MV-4-11 (cell line): ENCODE measurements around the gene NPY4R2.
"Not testable (repeated sequence)": the region's sequence is repeated elsewhere in the genome, so short reads cannot be mapped to it uniquely, and the experiment has no call there.

Experiments used
- DNase-seq: peaks from one replicate; lab custom pipeline; 2025; lab: John Stamatoyannopoulos, UW

NPY4R2 gene

GRCh38 chr10:47932824-47933223, 14.4 kb downstream of the NPY4R2 start:
- DNase-seq = not testable (repeated sequence)

GRCh38 chr10:47933462-47933861, 15.0 kb downstream of the NPY4R2 start:
- DNase-seq = not testable (repeated sequence)

GRCh38 chr10:47936772-47937228, 18.3 kb downstream of the NPY4R2 start:
- not testable (repeated sequence) for DNase-seq

DNA sequence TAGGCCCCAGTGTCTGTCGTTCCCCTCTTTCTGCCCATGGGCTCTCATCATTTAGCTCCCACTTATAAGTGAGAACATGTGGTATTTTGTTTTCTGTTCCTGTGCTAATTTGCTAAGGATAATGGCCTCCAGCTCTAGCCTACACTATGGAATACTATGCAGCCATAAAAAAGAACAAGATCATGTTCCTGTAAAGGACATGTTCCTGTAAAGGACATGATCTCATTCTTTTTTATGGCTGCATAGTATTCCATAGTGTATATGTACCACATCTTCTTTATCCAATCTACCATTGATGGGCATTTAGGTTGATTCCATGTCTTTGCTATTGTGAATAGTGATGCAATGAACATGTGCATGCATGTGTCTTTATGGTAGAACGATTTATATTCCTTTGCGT, 19.2 kb downstream of the NPY4R2 start:
- not testable (repeated sequence) for DNase-seq

GRCh38 chr10:47940821-47941220, 22.4 kb downstream of the NPY4R2 start:
- not testable (repeated sequence) for DNase-seq

DNA sequence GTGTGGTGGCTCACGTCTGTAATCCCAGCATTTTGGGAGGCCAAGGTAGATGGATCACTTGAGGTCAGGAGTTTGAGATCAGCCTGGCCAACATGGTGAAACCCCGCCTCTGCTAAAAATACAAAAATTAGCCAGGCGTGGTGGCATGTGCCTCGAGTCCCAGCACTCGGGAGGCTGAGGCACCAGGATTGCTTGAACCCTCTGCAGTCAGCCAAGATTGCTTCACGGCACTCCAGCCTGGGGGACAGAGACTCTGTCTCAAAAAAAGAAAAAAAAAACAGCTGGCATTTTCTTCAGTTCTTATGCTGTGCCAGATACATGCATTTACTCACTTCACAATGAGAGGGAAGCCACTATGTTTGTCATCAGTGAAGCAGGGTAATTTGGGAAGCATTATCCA, 22.9 kb downstream of the NPY4R2 start:
- not testable (repeated sequence) for DNase-seq

DNA sequence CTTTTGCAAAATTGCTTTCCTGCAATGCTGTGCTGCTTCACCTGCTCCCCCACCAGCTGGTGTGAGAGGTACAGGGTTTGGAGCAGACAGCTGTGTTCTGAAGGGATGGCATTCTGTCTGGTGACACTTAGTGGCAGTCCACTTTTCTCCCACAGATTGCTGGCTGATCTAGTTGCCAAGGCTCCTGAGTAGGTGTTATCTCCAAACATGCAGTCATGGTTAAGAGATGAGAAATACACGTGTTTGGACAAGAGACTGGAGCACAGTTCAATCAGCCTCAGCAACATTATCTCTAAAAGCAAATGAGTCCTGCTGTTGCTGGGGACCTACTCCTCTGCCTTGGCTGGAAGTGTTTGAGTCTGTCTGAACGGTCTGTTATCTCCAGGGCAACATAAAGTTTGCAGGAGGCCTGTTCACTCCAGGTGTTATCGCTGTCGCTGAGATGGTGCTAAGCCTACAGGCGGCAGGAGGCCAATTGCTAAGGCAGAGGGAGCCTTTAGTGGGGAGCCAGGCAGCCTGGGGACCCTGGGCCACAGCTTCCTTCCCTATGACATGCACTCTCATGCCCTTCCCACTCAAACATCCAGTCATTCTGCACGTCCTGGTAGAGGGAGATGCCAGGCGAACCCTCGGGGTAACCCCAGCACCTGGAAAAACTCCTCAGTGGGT, 24.0 kb downstream of the NPY4R2 start:
- not testable (repeated sequence) for DNase-seq

GRCh38 chr10:47943328-47943727, 24.9 kb downstream of the NPY4R2 start:
- not testable (repeated sequence) for DNase-seq

GRCh38 chr10:47947424-47947823, 29.0 kb downstream of the NPY4R2 start:
- peak; percentile 78 for DNase-seq

DNA sequence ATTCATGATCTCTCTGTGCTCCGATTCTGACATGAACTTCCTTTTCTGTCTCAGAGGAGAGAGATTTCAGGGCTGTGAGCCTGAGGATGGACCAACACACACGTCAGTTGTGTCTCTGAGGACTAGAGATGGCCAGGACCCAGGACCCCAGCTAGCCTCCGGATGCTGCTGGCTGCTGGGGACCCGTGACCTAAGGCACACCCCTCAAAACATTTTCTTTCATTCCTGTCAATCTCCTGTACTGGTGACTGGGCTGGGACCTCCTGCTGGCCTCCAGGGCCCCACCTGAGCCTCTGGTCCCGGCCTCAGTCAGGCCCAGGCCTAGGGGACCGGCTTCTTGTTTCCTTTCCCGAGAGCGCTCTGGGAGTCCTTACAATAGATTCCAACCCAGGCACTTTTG, 38.7 kb downstream of the NPY4R2 start:
- not testable (repeated sequence) for DNase-seq

DNA sequence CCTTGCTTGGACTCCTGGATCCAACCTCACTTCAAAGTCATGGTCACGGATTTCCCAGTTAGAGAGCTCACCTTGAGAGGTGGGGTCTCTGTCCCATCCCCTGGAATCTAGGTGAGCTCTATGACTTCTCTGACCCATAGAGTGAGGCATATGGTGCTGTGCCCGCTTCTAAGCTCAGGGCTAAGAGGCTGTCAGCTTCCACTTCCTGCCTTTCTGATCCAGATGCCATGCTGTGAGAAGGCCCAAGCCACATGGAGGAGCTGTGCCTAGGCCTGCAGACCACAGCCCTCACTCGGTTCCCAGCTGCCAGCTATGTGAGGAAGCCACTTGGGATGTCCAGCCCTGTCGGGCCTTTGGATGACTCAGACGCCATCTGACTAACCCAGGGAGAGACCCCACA, 41.2 kb downstream of the NPY4R2 start:
- DNase-seq = not testable (repeated sequence)

DNA sequence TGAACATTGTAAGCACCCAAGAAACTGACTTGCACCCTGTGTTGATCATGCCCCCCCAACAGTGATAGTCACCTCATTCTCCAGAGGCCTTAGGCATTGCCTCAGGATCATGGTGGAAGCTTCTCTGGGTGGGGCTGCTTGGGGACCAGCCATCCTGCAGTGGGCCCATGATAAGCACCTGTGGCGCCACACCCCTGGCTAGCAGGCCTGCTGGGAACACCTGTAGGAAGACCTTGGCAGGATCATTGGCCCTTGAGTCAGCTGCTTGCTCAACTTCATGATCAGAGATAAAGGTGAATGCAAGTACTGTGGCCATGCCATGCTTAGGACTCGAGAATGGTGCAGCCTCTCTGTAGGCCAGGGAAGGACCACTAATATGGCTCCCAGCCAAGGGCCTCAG, 42.2 kb downstream of the NPY4R2 start:
- not testable (repeated sequence) for DNase-seq

GRCh38 chr10:47962785-47963184, 44.3 kb downstream of the NPY4R2 start:
- DNase-seq = not testable (repeated sequence)

GRCh38 chr10:47964280-47965063, 46.0 kb downstream of the NPY4R2 start:
- DNase-seq = not testable (repeated sequence)

DNA sequence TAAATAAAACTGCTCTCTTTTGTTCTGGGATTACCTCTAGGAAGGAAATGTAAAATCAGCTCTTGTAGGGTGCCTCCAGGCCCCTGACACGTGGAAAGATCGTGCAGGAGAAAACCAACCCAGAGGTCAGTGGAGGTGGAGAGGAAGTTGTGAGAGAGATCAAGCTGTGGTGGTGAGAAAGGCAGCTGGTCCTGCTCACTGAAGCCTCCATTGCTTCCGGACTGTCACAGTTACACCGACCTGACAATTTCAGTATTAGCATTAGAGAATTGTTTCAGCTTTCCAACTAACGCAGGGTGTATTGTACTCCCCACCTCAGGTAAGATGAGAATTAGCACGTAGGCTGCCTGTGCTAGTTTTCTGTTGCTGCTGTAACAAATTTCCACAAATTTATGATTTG, 50.5 kb downstream of the NPY4R2 start:
- DNase-seq = peak; percentile 7

GRCh38 chr10:47970047-47970446, 51.6 kb downstream of the NPY4R2 start:
- DNase-seq = not testable (repeated sequence)

DNA sequence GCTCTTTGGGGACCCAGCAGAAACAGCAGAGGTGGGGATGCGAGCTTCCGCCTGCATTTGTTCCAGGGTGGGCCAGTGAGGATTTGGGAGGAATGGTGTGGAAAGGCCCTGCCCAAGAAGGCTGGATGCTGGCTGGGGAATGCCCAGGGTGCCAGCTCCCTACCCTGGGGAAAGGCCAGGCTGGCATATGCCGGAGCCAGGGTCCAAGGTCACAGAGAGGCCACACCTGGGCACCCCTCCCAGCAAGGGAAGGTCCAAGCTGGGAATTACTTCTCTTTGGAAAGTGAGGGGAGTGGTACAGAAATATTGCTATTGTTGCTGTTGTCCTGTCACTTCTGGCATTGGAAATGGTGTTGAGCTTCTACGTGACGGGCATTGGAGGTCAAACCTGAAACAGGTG, 53.1 kb downstream of the NPY4R2 start:
- DNase-seq = not testable (repeated sequence)

DNA sequence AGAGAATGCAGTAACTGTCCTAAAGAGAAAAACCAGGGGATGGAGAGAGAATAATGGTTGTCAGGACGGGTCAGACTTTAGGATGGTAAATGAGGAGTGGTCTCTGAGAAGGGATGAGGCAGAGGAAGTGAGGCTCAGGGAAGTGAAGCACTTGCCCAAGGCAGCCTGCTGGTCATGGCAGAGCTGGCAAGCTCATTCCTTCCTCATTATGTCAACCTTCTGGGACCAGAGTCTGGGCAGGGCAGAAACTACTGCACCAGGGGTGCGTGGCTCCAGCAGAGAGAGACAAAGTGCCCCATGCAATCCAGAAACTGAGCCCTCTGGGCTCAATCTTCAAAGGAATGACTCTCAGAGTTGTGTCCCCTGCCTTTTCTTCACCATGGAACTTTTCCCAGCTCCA, 53.6 kb downstream of the NPY4R2 start:
- DNase-seq = not testable (repeated sequence)
